Measurements from ENCODE around the gene RUNX2. TPM values are rescaled to one million over a fixed set of nuclear protein-coding genes. Genes with fewer than 3 reads are reported as not detected.

RUNX2 gene
- total and polyA plus RNA-seq, 4 donors: 1.8 to 6.7 (median 3.2) TPM

- no peaks in the 10 kb centered on the region for H3K27me3 ChIP-seq (ENCODE audit: control insufficient read depth in 3 of 3, insufficient read depth in 3 of 3, low read length in 2 of 3)
- peaks cover 0 to 4% (median 0%) of the 10 kb centered on the region in 5 donors for H3K4me1 ChIP-seq (ENCODE audit: control insufficient read depth in 5 of 5, insufficient read depth in 5 of 5, low read length in 5 of 5)
- H3K9me3 ChIP-seq (ENCODE audit: control insufficient read depth in 4 of 4, insufficient read depth in 3 of 4, low read length in 3 of 4): no peaks in the 10 kb centered on the region
- 97 to 98% methylated on average over 2 of the region's 2 CpGs for WGBS, 2 donors
- ATAC-seq (ENCODE audit: insufficient read depth, low FRiP score) (no peak), DNase-seq (no peak)
- H3K9ac ChIP-seq (ENCODE audit: insufficient read depth in 1 of 2, low read length in 2 of 2): no peak overlapping the region
- no peak overlapping the region for H3K4me3 ChIP-seq
- H3K27ac ChIP-seq (ENCODE audit: low read depth in 1 of 2, low read length in 1 of 2): no peak overlapping the region
- no peaks in the 10 kb centered on the region for H3K36me3 ChIP-seq (ENCODE audit: control insufficient read depth in 4 of 4, insufficient read depth in 4 of 4, low read length in 4 of 4)
- no peak for TF ChIP-seq CTCF (IDR thresholded peaks at IDR 0.05; ENCODE audit: control extremely low read depth, extremely low read depth)
Measured at GRCh38 chr6:45353654-45354053, 25.5 kb downstream of the RUNX2 start.

- Histone ChIP-seq H3K27me3 (ENCODE audit: control insufficient read depth in 3 of 3, insufficient read depth in 3 of 3, low read length in 2 of 3) (no peaks in the 10 kb centered on the region), H3K4me1 (ENCODE audit: control insufficient read depth in 5 of 5, insufficient read depth in 5 of 5, low read length in 5 of 5) (no peaks in the 10 kb centered on the region), H3K9ac (ENCODE audit: insufficient read depth in 1 of 2, low read length in 2 of 2) (no peak overlapping the region), H3K4me3 (no peak overlapping the region), H3K36me3 (ENCODE audit: control insufficient read depth in 4 of 4, insufficient read depth in 4 of 4, low read length in 4 of 4) (peaks cover 0 to 4% (median 0%) of the 10 kb centered on the region in 4 donors), H3K27ac (ENCODE audit: low read depth in 1 of 2, low read length in 1 of 2) (no peak overlapping the region), H3K9me3 (ENCODE audit: control insufficient read depth in 4 of 4, insufficient read depth in 3 of 4, low read length in 3 of 4) (no peaks in the 10 kb centered on the region)
- no peak for ATAC-seq (ENCODE audit: insufficient read depth, low FRiP score)
- no peak for DNase-seq
- no peak for TF ChIP-seq CTCF (IDR thresholded peaks at IDR 0.05; ENCODE audit: control extremely low read depth, extremely low read depth)
Measured at GRCh38 chr6:45364466-45364865, 36.3 kb downstream of the RUNX2 start.

- ATAC-seq (ENCODE audit: insufficient read depth, low FRiP score) (no peak), DNase-seq (no peak)
- Histone ChIP-seq H3K9me3 (ENCODE audit: control insufficient read depth in 4 of 4, insufficient read depth in 3 of 4, low read length in 3 of 4) (no peaks in the 10 kb centered on the region), H3K36me3 (ENCODE audit: control insufficient read depth in 4 of 4, insufficient read depth in 4 of 4, low read length in 4 of 4) (peaks cover 0 to 4% (median 0%) of the 10 kb centered on the region in 4 donors), H3K4me1 (ENCODE audit: control insufficient read depth in 5 of 5, insufficient read depth in 5 of 5, low read length in 5 of 5) (peaks cover 0 to under 1% (median 0%) of the 10 kb centered on the region in 5 donors), H3K27me3 (ENCODE audit: control insufficient read depth in 3 of 3, insufficient read depth in 3 of 3, low read length in 2 of 3) (no peaks in the 10 kb centered on the region), H3K9ac (ENCODE audit: insufficient read depth in 1 of 2, low read length in 2 of 2) (no peak overlapping the region), H3K4me3 (no peak overlapping the region), H3K27ac (ENCODE audit: low read depth in 1 of 2, low read length in 1 of 2) (no peak overlapping the region)
- 39 to 71% methylated on average over 1 of the region's 1 CpG for WGBS, 2 donors
- no peak for TF ChIP-seq CTCF (IDR thresholded peaks at IDR 0.05; ENCODE audit: control extremely low read depth, extremely low read depth)
Measured at GRCh38 chr6:45365036-45365435, 36.9 kb downstream of the RUNX2 start.

GRCh38 chr6:45366534-45366933 lies 38.4 kb downstream of the RUNX2 start:
- WGBS, 2 donors: 96 to 99% methylated on average over 1 of the region's 1 CpG
- no peak overlapping the region for H3K27ac ChIP-seq (ENCODE audit: low read depth in 1 of 2, low read length in 1 of 2)
- DNase-seq (no peak), ATAC-seq (ENCODE audit: insufficient read depth, low FRiP score) (no peak)
- no peak overlapping the region for H3K9ac ChIP-seq (ENCODE audit: insufficient read depth in 1 of 2, low read length in 2 of 2)
- no peaks in the 10 kb centered on the region for H3K27me3 ChIP-seq (ENCODE audit: control insufficient read depth in 3 of 3, insufficient read depth in 3 of 3, low read length in 2 of 3)
- H3K4me3 ChIP-seq: no peak overlapping the region
- no peak for TF ChIP-seq CTCF (IDR thresholded peaks at IDR 0.05; ENCODE audit: control extremely low read depth, extremely low read depth)
- H3K9me3 ChIP-seq (ENCODE audit: control insufficient read depth in 4 of 4, insufficient read depth in 3 of 4, low read length in 3 of 4): no peaks in the 10 kb centered on the region
- H3K4me1 ChIP-seq (ENCODE audit: control insufficient read depth in 5 of 5, insufficient read depth in 5 of 5, low read length in 5 of 5): peaks cover 0 to 15% (median 4%) of the 10 kb centered on the region in 5 donors
- peaks cover 0 to 4% (median 0%) of the 10 kb centered on the region in 4 donors for H3K36me3 ChIP-seq (ENCODE audit: control insufficient read depth in 4 of 4, insufficient read depth in 4 of 4, low read length in 4 of 4)

Data from lung (tissue), 12 donors.